SU-DHL-6 (cell line): ENCODE measurements around the gene ZNF552.

Experiments
- H2AFZ ChIP-seq: fragments of 200-600 bp; sonication (generic); 2 replicates; pipeline ENCODE4 v1.6.1; 2014; ENCODE audit warnings: low read depth, mild to moderate bottlenecking, moderate library complexity, mixed read lengths, antibody characterized with exemption, low read length; ENCODE audit not compliant: severe bottlenecking
- H3F3A ChIP-seq: fragments of 200-600 bp; shearing (Covaris generic); 2 replicates; pipeline ENCODE4 v1.6.0; 2016; ENCODE audit warnings: antibody characterized with exemption, mild to moderate bottlenecking; ENCODE audit not compliant: insufficient read depth
- H3K27ac ChIP-seq: fragments of 200-600 bp; sonication (generic); 2 replicates; pipeline ENCODE4 v1.5.1; 2016; ENCODE audit warnings: low read depth, mild to moderate bottlenecking, low read length, moderate library complexity, mixed read lengths
- H3K27me3 ChIP-seq: fragments of 200-600 bp; sonication (generic), shearing (Covaris generic); 2 replicates; pipeline ENCODE4 v1.6.0; 2014; ENCODE audit warnings: mild to moderate bottlenecking, low read length
- H3K36me3 ChIP-seq: fragments of 200-600 bp; sonication (generic); 2 replicates; pipeline ENCODE4 v1.6.1; 2014; ENCODE audit warnings: mild to moderate bottlenecking, low read length, mixed read lengths
- H3K4me2 ChIP-seq: fragments of 300-600, 200-600 bp; shearing (Covaris generic), sonication (generic); 2 replicates; pipeline ENCODE4 v1.6.0; 2014; ENCODE audit warnings: low read length, low read depth, mild to moderate bottlenecking; ENCODE audit not compliant: poor library complexity, severe bottlenecking
- H3K4me3 ChIP-seq: fragments of 200-600 bp; sonication (generic); 2 replicates; pipeline ENCODE4 v1.5.1; 2014; ENCODE audit warnings: antibody characterized with exemption, low read length, mild to moderate bottlenecking, mixed read lengths; ENCODE audit not compliant: insufficient read depth, poor library complexity, severe bottlenecking
- H3K79me2 ChIP-seq: fragments of 200-600 bp; sonication (generic); 2 replicates; pipeline ENCODE4 v1.6.1; 2014; ENCODE audit warnings: mild to moderate bottlenecking, low read length, moderate library complexity; ENCODE audit not compliant: insufficient read depth
- H3K9ac ChIP-seq: fragments of 200-600 bp; sonication (generic); 2 replicates; pipeline ENCODE4 v1.7.0; 2014; ENCODE audit warnings: mild to moderate bottlenecking, low read length
- H3K9me2 ChIP-seq: fragments of 200-600 bp; sonication (generic); replicated peaks from 2 replicates; pipeline ENCODE4 v1.6.1; 2014; ENCODE audit warnings: low read length; ENCODE audit not compliant: insufficient read depth
- H3K9me3 ChIP-seq: fragments of 200-600 bp; sonication (generic); 2 replicates; pipeline ENCODE4 v1.6.1; 2014; ENCODE audit warnings: low read length, mixed read lengths; ENCODE audit not compliant: insufficient read depth
- H4K20me1 ChIP-seq: fragments of 200-600 bp; sonication (generic); 2 replicates; pipeline ENCODE4 v1.6.1; 2014; ENCODE audit warnings: low read depth, mild to moderate bottlenecking, antibody characterized with exemption, low read length, moderate library complexity, mixed read lengths
- CTCF ChIP-seq: fragments of 200-600 bp; sonication (generic); IDR thresholded peaks from one replicate; pipeline ENCODE4 v1.5.1; 2017; ENCODE audit warnings: antibody characterized with exemption, mild to moderate bottlenecking, low read length, moderate library complexity; ENCODE audit not compliant: insufficient read depth, poor library complexity, severe bottlenecking
- EZH2phosphoT487 ChIP-seq: fragments of 200-600 bp; sonication (generic), shearing (Covaris generic); conservative IDR thresholded peaks from 2 replicates; pipeline ENCODE4 v1.6.1; 2018; ENCODE audit warnings: mild to moderate bottlenecking, antibody characterized with exemption, low read length, moderate library complexity, mixed read lengths

ZNF552 gene

DNA sequence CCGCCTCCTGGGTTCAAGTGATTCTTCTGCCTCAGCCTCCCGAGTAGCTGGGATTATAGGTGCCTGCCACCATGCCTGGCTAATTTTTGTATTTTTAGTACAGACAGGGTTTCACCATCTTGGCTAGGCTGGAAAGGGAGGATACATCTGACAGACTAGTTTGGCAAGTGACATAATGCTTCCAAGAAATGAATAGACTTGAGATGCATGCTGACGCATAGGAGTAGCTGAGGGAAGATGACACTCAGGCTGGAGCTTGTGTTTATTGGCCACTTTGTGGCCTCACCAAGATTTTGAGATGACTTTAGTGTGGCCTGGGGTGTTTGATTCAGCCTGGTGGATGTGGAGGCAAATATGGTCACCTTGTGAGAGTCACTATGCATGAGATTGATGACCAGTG is 41.2 kb downstream of the ZNF552 start:
- TF ChIP-seq EZH2phosphoT487 (no peak), CTCF (no peak)
- H3K27ac ChIP-seq, result no peak overlapping the region
- H3K4me3 ChIP-seq, result no peak overlapping the region
- H3K9ac ChIP-seq, result no peak overlapping the region
- no peak overlapping the region for H3K4me2 ChIP-seq
- H2AFZ ChIP-seq, result no peak overlapping the region
- no peaks in the 10 kb centered on the region for H3K9me2 ChIP-seq
- peaks cover 13% of the 10 kb centered on the region for H3K36me3 ChIP-seq
- 0 out of 2 replicates have a peak, but pooled peaks cover 3% of the 10 kb centered on the region for H4K20me1 ChIP-seq
- peaks cover 83% of the 10 kb centered on the region for H3K79me2 ChIP-seq
- peaks cover 3% of the 10 kb centered on the region; the same call in 1 of the 2 replicates for H3F3A ChIP-seq
- H3K27me3 ChIP-seq, result no peaks in the 10 kb centered on the region
- H3K9me3 ChIP-seq, result no peaks in the 10 kb centered on the region

- Histone ChIP-seq H4K20me1 (no peaks in the 10 kb centered on the region), H3K27me3 (no peaks in the 10 kb centered on the region), H3K4me2 (no peak overlapping the region), H3K9me2 (no peaks in the 10 kb centered on the region), H3K36me3 (peaks cover 5% of the 10 kb centered on the region), H3F3A (peaks cover 3% of the 10 kb centered on the region; the same call in 1 of the 2 replicates), H3K79me2 (peaks cover 64% of the 10 kb centered on the region), H3K9me3 (no peaks in the 10 kb centered on the region), H2AFZ (no peak overlapping the region), H3K9ac (no peak overlapping the region), H3K4me3 (no peak overlapping the region), H3K27ac (no peak overlapping the region)
- no peak for TF ChIP-seq CTCF
- no peak for TF ChIP-seq EZH2phosphoT487
These were observed 43.3 kb downstream of the ZNF552 start for GRCh38 chr19:57771417-57771816.

GRCh38 chr19:57769345-57770131 is 45.2 kb downstream of the ZNF552 start, which contains the start of gene ZNF586:
Gene ZNF586 (plus strand): TSS chr19:57769676. CDS start chr19:57769843, 167 bp downstream.
- H3K79me2 ChIP-seq, result peaks cover 45% of the 10 kb centered on the region
- H3K9me2 ChIP-seq, result no peaks in the 10 kb centered on the region
- H3K27ac ChIP-seq, result peak within 1 kb of the TSS; percentile 33; the same call in 1 of the 2 replicates
- H3K9ac ChIP-seq, result peak within 1 kb of the TSS; percentile 61
- no peaks in the 10 kb centered on the region for H4K20me1 ChIP-seq
- H3K27me3 ChIP-seq, result no peaks in the 10 kb centered on the region
- peak within 1 kb of the TSS; percentile 88 for H2AFZ ChIP-seq
- H3K9me3 ChIP-seq, result no peaks in the 10 kb centered on the region
- peaks cover 5% of the 10 kb centered on the region for H3K36me3 ChIP-seq
- peak within 1 kb of the TSS; percentile 93 for H3K4me3 ChIP-seq
- H3K4me2 ChIP-seq, result peak within 1 kb of the TSS; percentile 73
- TF ChIP-seq CTCF (no peak), EZH2phosphoT487 (no peak)
- H3F3A ChIP-seq, result peaks cover under 1% of the 10 kb centered on the region; the same call in 1 of the 2 replicates
